Activated CD4-positive, CD25-positive, alpha-beta regulatory T cell (primary cell): ENCODE results near the gene DCC.

Experiments
- DNase-seq, 4 experiments: peaks; one replicate each; lab custom pipeline; 2025; lab: John Stamatoyannopoulos, UW

The DCC gene

DNA sequence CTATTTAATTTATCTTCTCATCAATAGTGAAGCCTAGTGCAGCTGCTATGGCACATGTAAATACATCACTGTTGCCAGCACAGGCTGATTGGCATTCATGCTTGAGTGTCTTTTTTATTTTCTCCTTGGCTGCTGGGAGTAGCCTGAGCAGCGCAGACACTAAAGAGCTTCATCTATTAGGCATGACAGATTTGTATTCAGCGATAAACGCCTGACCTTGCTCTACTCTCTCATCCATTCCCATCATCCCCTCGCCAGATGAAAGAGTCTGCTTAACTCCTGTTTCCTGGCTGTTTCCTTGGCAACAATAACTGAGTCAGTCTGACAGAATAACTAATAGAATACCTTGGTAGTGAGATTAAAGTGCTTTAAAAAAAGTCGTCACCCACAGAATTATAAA, 753.6 kb downstream of the DCC start:
- no peak for DNase-seq

DNA sequence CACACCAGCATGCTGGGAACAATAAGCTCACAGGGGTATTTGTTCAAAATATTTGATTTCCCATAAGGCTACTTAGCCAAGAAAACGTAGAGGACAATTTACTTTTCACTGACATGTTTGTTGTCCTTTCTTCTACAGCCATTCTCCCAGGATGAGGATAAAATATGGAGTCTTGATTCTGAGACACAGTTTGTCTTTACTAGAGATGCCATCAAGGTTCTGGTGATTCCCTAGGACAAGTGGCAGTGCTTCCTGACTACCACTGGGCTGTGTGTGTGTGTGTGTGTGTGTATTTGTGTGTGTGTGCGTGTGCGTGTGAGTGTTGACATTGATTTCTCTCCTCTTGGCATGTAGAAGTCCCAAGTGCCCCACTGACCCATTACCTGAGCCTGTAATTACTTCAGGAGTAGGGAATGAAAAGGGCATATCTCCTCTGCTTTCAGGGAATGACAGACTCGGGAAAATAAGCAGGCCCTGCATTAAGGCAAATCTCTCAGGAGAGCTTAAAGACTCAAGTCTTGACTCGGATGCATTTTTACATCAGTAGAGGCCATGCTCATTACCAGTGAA, 761.6 kb downstream of the DCC start:
- no peak for DNase-seq

DNA sequence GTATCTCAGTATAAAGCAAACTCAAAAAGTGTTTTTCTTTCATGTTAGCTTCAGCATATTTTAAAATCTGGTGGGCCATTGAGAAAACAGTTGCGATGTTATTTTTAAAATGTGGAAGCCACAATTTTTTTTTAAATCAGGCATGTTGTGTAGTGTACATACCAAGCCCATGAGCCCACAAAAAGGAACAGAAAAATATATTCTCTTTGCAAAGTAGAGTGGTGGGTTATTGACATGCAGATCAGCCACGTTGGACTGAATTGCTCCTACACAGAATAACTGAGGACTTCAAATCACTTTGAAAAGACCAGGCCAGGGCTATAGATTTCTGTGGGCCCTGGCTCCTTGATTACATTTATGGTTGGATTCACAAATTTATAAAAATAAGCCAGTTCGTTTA, 774.4 kb downstream of the DCC start:
- DNase-seq, result no peak

DNA sequence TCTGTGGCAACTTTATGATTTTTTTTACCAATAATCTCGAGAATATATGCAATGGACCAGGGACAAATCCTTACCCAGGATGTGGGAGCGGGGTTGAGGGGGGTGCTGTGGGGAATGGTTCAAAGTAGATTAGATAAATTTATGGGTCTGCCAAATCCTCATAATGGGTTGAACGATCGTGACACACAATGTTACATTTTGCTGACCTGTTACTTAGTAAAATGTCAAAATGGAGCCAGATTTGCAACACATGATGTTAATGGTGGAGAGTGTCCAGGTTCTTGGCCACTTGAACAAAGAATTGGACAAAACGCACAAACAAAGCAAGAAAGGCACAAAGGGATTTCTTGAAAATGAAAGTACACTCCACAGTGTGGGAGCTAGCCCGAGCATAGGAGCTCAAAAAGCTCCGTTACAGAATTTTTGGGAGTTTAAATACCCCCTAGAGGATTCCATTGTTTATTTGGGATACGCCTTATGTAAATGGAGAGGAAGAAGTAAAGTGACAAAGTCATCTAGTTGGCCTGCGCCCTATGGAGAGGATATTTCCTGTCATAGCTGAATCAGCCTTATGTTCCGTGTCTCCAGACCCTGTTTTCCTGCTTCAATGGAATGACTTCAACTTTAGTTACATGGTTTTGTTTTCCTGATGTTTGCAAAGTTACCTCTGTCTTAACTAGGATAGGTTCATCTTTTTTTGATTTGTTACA, 776.0 kb downstream of the DCC start:
- DNase-seq, result no peak

DNA sequence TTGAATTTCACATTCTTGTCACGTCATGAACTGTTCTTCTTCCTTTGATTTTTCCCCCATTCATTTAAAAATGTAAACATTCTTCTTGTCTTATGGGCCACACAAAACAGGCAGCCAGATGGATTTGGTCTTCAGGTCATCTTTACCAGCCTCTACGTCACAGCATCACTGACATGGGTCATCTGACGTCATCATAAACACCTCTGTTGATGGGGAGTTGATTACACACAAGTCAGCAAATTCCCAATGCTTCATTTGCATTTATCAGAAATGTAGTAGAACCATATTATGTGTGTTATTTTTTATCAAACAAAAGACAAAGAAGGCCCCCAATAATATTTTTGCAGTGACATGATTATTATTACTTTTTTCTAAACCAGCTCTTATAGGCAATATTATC, 777.9 kb downstream of the DCC start:
- DNase-seq, result no peak

DNA sequence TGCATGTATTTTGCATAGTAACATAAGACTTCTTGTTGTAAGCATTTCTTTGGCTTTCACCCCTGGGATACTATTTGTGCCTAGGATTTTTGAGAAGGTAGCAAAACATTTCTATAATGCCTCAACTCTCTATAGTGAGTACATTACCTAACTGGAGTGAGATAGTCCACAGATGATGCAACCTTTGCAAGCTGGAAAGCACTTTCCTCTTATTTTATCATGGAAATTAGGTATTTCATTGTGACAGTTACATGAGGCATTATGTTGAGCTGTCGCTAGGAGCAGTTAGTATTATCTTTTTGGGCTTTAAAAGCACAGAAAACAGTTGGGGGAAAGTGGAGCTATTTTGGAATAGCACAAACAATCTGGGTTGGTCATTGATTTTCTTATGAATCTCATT, 786.2 kb downstream of the DCC start:
- DNase-seq, result no peak

DNA sequence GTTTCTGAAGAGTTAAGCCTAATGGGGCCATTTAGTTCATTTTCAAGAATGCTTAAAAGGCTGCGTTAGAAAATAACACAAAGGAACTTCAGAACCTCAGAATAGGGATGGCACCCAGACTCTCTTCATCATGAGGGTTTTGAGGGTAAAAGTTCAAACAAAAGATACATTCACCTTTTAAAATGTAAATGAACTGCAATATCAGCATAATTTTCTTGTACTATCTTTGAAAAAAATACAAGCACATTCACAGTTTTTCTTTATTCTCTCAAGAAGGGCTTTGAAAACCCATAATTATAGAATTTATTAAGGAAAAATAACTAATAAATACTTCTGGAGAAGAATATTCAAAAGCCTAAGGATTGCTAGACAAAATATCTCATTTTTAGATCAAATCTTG, 791.0 kb downstream of the DCC start:
- no peak for DNase-seq

DNA sequence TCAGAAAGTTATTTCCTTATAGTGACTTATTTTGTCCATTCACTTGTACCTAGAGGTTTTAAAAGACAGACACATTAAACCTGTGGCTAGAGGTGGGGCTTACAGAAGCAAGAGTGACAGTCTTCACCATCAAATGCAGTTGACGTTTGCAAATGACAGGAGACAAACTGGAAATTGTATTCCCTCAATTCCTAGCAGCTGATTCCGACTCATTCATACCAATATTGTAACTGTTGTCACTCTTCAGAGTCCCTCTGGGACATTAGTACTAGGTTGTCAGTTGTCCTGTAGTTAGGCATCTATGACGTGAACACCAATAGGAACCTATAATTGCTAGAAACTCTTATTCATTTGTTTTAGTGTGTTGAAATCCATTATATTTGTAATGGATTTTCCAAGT, 794.7 kb downstream of the DCC start:
- no peak for DNase-seq

DNA sequence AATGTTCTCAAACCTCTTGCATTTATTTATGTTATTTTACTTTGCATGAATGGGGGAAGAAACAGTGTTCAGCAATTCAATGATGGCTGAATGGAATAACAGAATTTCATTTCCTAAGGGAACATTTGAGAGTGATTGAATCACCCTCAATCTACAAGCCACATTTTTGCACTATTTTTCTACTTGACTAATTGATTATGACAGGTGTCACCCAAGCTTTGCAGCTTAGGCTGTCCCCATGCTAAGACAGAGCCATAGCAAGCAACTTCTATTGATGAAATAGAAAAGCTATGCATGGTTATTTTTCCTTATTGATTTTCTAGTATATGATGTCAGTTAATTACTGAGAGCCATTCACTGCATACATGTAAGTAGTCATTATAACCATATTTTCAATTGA, 795.7 kb downstream of the DCC start:
- no peak for DNase-seq

DNA sequence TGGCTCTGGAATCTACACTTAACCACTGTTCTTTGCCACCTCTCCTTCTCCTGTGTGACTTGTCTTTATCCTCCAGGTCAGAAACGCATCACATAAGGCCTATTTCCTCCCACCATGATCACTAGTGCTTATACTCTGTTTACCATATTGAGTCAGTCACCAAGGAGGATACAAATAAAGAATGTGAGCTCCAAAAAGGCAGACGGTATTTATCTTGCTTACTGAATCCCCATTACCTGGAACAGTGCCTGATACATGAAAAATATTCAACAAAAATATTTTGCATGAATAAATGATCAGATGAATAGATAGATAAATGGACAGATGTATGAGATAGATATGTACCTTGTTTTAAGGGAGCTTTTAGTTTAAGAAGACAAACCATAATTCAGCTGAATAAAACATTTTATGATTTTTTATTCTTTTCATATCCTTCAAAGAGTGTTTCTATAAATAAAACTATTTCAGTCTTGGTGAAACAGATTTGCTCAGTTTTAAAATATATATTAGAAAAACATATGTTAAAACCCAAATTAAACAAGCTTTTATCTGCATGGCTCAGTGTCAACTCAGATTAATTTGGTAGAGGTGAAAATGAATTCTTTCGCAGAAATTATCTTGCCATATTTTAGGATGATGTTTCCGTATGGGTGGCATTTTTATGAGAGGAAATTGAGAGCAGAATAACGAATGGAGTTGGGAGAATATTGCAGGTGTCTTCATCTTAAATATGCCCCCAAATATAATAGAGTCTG, 799.9 kb downstream of the DCC start:
- no peak for DNase-seq

DNA sequence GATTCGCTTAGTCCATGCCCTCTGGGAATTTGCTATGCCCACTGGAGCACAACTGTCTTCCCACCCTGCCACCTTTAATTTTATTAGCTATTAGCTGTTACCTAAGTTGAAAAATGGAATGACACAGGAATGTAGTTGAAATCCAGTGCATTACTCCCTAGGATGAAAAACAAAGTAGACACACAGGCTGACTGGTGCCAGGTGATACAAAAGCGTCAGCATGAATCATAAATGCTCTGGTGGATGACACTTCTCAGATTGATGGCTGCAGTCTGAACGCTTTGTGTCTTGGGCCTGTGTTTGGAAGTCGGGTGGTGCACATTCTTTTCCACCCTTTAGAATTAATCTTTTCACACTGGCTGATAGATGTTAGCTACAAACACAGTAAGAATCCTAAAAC, 802.0 kb downstream of the DCC start:
- no peak for DNase-seq

DNA sequence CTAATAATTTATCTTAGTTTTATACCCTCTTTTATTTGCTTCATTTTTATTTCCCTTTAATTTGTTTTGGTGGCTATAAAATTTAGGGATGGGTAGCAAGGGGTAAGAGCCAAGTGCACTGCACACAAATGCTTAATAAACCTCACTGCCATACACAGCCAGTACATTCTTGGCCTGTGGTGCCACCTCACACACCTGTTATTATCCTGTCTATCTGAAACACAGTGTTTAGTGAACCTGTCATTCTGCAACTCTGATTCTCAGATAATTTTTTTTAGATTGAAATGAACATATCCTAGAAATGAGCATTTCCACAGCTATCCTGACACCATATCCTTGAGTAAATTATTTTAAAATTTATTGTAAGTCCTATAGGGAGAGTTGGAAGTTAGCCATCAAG, 807.5 kb downstream of the DCC start:
- no peak for DNase-seq

DNA sequence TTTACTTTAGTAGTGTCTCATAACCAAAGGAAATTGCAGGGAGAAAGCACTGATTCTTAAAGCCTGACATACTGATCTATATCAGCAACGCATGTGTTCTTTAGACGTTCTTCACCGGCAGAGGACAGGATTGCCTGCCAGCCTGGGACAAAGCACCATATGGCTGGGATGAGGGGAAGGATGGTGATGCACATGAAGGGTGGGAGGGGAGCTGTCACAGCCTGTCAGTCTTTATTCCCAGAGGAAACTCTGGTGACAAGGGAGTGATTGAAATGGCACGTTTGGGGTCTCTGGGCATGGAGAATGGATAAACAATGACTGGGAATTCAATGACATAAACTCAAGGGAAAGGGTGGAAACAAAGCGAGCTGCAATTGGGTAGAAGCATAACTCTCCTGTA, 808.1 kb downstream of the DCC start:
- no peak for DNase-seq

DNA sequence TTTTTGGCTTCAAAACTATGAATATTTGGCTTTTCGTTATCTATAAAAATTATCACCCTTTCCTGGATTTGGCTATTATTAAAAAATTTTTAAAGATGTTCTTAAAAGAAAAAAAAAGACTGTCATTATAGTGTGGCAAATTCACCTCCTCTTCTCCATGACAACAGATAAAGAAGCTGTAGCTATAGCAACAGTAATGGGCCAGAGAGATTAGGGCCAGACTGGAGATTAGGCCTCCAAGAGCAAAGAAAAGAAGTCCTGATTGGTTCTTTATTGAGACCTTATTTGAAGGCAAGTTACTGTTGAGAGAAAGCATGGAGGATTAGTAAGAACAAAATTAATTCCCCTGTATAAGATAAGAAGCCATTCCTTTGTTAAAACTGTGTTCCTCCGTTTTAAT, 812.5 kb downstream of the DCC start:
- no peak for DNase-seq

DNA sequence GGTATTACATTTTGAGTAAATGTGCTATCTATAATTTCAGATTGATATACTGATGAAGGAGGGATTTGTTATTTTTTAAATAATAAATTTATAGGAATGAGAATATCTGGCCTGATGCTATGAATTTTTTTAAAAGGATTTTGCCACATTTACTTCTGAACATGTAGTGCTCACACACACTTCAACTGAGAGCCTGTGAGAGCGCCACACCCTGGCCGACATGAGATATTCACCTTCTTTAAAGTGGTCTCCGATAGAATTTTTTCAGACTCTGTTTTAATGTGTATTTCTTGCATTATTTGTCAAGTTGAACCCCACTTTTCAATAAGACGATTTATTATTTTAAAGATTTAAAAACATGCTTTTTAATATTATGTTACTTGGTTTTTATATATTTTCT, 813.3 kb downstream of the DCC start:
- no peak for DNase-seq

DNA sequence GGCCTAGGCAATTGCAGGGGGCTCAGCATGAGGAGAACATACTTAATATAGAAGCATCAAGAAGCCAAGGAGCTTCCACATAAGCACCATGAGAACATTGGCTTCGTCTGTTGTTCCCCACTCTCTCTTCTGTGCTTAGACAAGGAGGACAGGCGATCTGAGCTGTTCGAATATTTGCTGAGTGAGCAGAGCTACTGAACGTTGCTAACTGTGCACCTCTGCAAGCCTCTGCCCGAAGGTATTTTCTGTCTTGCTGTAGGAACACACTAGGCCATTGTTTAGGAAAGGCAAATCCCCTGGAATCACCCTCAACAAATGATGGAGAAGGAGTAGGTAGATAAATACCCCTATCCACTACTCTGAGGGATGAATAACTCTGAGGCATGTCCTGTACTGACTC, 813.8 kb downstream of the DCC start:
- no peak for DNase-seq

DNA sequence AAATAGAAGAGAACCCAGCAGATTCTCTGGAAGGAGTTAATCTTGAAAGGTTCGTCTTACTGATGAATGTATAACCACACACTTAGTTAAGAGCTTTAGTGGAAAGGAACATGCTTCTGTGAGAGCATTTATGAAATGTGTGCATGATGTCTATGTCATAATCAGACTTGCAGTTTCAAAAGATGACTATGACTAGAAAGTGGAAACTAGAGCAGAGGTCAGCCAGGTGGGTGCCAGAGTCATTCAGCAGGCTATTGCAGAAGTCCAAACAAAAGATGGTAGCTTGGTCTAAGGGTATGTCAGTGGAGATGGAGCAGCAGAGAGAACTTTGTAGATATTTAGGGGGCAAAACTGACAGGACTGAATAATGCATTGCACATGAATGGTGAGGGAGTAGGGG, 825.8 kb downstream of the DCC start:
- no peak for DNase-seq

DNA sequence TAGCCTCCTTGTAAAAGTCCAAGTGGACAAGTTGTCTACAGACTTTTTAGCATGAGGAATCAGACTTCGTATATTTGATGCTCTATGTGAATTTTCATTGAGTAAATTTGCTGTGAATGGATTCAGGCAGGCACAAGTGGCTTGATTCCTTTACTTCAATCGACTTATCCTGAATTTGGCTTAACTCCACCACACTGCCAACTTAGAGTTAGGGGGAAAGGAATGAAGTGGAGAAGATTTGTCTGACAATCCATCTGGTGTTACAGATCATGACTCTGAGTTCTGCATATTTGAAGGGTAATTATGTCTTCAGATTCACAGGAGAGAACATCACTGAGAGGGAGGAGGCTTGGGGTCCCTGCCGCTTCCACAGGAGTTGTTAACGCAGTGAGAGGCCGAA, 829.3 kb downstream of the DCC start:
- DNase-seq, result no peak

DNA sequence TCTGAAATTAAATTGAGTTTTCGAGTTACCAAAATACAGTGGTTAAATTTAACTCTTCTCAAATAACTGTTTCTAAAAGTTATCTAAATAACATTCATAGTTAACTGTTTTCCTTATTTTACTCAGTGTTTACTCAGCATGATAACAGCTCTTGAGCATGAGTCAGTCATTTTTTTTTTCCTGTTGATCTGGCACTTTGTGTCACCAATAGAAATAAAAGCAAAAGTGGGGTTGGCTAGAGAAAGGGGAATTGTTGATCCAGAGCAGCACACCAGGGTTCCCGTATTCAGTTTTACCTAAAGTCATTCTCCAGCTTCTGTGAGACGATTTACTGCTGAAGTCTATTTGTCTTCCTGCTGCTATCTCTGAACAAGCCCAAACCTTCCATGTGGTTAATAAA, 851.6 kb downstream of the DCC start:
- DNase-seq, result no peak

DNA sequence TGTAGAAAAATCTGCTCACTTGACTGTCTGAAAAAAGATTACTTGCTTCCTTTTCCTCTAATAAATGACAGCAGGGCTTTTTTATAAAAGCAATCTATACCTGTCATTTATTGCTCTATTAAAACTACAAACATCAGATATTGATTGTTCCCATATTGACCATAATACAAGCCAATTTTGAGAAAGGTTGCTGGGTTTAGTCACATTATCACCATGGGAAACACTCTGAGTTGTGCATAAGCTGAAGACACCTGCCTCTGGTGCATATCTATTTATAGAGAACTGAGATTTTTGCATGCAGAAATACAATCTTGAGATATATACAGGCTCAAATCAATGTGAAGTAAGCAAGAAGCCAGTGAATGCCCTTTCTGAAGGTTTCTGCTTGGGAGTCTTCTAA, 853.9 kb downstream of the DCC start:
- DNase-seq, result no peak

DNA sequence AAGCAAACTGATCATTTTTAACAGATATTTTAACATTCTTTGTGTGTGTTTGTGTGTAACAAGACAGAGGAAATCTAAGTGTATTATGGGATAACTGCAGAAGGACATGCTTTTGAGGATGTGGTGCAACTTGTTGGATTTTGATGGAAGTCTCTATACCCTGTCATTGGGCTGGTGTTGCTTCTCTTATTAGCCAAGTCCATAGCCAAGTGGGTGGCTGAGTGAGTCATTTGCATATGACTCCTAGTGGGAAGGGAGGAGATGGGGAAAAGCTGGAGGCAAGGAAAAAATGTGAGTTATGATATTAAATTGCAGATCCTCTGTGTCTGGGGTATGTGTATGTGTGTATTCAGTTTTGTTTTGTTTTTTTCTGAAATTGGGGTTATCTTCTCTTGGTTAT, 879.9 kb downstream of the DCC start:
- no peak for DNase-seq

DNA sequence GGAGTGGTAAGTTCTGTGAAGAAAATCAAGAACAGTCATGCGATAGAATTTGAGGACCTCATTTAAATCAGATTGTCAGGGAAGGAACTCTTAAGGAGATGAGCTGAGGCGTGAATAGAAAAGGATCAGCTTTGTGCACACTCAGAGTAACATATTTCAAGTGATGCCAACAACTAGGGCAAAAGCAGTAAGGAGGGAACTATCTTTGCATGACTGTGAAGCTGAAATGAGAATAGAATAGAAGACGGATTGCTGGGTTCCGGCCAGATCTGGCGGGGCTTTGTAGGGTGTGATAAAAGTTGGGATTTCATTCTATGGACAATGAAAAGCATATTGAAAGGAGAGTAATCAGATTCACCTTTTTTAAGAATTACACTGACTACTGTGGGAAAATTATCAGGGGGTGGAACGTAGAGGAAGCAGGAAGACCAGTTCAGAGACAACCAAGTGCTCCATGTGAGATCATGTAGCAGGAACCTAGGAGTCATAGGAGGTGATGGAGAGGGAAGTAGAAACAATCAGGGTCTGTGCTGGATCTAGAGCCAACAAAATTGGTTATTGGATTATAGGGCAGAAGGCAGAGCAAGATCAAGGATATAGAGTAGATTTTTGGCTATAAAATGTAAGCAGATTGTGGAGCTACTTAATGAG, 884.3 kb downstream of the DCC start:
- no peak for DNase-seq
